D721Med (cell line): ENCODE data around the gene RBM19.
A peak's percentile ranks its signal among the peaks of the same experiment; 100 is the strongest.

Experiments
- DNase-seq: peaks from one replicate; pipeline ENCODE4 v3.0.0; 2011; ENCODE audit warnings: low spot score; ENCODE audit not compliant: insufficient read length
- FAIRE-seq: peaks from 2 replicates; lab custom pipeline; 2011; peaks lifted over from hg19 to GRCh38; lab: Jason Lieb, UNC
- CTCF ChIP-seq: IDR thresholded peaks from 2 replicates; pipeline ENCODE4 v1.5.1; 2012; ENCODE audit warnings: mild to moderate bottlenecking, control low read depth; ENCODE audit not compliant: insufficient read depth; ENCODE audit errors: missing control alignments

The RBM19 gene

DNA sequence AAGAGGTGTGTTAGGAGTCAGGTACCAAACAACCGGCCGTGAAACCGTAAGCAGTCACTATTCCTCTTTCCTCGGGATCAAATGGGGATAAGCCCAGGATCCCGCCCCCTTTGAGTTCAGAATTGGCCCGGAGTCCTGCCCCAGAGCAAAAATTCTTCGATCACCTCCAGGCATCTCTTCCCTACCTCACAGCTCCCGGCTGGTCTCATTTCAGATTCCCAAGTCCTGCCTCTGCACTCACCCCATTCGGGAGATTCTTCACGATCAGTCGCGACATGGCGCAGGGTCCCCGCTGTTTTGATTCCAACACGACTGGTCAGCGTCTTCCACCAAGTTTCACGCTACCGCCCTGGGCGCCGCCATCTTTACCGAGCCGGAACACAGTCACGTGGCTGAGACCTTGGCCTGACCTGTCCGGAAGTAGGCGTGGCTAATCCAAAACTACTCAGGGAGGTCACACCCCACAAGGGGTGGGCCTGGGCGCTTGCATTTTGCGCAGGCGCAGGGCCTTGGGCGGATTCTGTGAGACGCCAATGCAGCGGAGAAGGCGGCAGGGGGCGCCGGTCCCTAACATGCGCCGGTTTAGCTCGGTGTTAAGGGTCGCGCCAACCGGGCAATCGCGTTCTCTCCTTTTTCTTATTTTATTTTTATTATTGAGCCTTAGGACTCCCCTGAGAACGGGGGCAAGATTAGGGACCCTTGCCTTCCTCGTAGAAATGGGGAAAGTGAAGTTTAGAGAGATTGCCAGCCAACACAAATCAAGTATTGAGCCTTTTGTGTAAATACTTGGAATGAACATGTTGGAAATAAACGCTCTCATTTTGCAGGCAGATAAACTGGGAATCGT, at the start of gene RBM19:
Gene RBM19, minus strand, starts transcription at position 375 of the 847 bp plus-strand sequence. Its CDS starts 98 bp downstream, at position 277.
- no peak for FAIRE-seq
- peak; percentile 94 for DNase-seq
- peak; percentile 76 for TF ChIP-seq CTCF

DNA sequence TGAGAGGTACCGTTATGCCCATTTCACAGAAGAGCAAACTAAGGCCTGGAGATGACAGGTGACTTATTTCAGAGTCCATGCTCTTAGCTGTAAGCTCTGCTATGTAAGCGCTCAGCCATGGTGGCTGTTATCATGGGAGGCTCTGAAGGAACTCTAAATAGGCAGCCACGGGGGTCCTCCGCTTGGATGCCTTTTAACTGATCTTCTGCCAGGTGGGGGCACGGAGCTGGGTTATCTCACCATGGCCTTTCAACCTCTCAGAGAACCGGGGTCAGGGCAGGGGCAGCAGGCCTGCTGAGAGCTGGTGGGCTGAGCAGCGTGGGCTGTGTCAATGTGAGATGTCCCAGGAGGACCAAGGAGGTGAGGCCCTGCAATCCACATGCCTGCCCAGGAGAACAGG, 49.7 kb upstream of the RBM19 start:
- FAIRE-seq: no peak
- DNase-seq: no peak
- TF ChIP-seq CTCF: no peak

DNA sequence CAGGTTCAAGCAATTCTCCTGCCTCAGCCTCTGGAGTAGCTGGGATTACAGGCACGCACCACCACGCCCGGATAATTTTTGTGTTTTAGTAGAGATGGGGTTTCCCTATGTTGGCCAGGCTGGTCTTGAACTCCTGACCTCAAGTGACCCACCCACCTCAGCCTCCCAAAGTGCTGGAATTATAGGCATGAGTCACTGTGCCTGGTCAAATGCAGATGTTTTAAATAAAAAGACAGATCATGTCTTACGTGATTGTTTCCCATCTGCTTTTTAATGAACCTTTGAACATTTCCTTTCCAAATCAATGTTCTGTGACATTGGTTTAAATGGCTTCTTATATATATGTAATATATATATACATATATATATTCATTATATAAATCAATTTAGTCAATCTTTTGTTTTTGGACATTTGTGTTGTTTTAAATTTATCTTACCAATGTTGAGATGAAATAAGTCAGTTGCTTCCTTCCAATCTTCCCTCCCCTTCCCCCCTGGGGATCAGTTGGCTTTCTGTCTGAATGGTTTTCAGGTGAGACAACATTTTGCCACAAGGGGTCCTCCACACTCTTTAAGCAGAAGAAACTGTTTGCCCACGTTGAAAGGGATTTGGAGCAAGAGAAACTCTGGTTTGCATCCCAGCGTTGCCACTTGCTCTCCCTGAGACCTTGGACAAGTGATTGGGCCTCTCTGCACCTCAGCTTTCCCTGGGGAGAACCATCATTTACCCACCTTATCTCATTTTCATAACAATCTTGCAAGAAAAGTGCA, 47.6 kb upstream of the RBM19 start:
- TF ChIP-seq CTCF: peak; percentile 23
- no peak for DNase-seq
- FAIRE-seq: no peak

- FAIRE-seq (no peak), DNase-seq (no peak)
- TF ChIP-seq CTCF: no peak
Observed at GRCh38 chr12:114012744-114013431, 46.8 kb upstream of the RBM19 start.

GRCh38 chr12:114011711-114012110, 45.6 kb upstream of the RBM19 start:
- FAIRE-seq: no peak
- no peak for DNase-seq

More at GRCh38 chr12:114011711-114012110, 45.6 kb upstream of the RBM19 start:
- no peak for TF ChIP-seq CTCF
